Activated B cell treated with CpG ODN at 0.5 μM for 24 hours (primary cell): ENCODE data around the gene PRDM5. TPM values are rescaled to one million over a fixed set of nuclear protein-coding genes. Genes with fewer than 3 reads are reported as not detected.

Source experiments
- ATAC-seq: fragments of 200-7000 bp; cut with Tn5 transposase; one replicate; pipeline ENCODE4 v1.10.0; 2021; ENCODE audit warnings: low read depth, mild to moderate bottlenecking, moderate library complexity
- CTCF ChIA-PET: fragments of 350-600 bp; sonication (Branson Sonifier 250); formaldehyde crosslinking; loops from one replicate; lab custom pipeline; 2021; ENCODE audit warnings: antibody characterized with exemption; lab: Charles Lee
- POLR2A ChIA-PET: fragments of 350-600 bp; sonication (Branson Sonifier 250); formaldehyde crosslinking; loops from one replicate; lab custom pipeline; 2021; ENCODE audit warnings: antibody characterized with exemption; lab: Charles Lee
- DNase-seq: peaks from one replicate; pipeline ENCODE4 v3.0.0; 2022
- H3K27ac Mint-ChIP-seq: one replicate; pipeline ENCODE4 v1.8.0; 2020; ENCODE audit warnings: mixed read lengths
- H3K27me3 Mint-ChIP-seq: one replicate; pipeline ENCODE4 v1.8.0; 2021; ENCODE audit warnings: mixed read lengths
- H3K36me3 Mint-ChIP-seq: one replicate; pipeline ENCODE4 v1.8.0; 2021; ENCODE audit warnings: low read depth, mixed read lengths
- H3K4me1 Mint-ChIP-seq: one replicate; pipeline ENCODE4 v1.8.0; 2021; ENCODE audit warnings: mixed read lengths
- H3K4me3 Mint-ChIP-seq: one replicate; pipeline ENCODE4 v1.8.0; 2020; ENCODE audit warnings: mild to moderate bottlenecking, mixed read lengths
- H3K9me3 Mint-ChIP-seq: one replicate; pipeline ENCODE4 v1.8.0; 2020; ENCODE audit warnings: mixed read lengths
- intact Hi-C: fragments of 100-400 bp; cut with micrococcal nuclease; formaldehyde crosslinking; loops from one replicate; pipeline ENCODE4 v1.15.1; 2024
- total RNA-seq: library from RNA; stranded (reverse); gene quantifications from 2 replicates; pipeline ENCODE4 v1.2.3, GENCODE V29; 2022
- TF ChIP-seq, protein P1 (sequence below): fragments of 200-600 bp; IDR thresholded peaks from one replicate; pipeline ENCODE4 v1.8.0; 2022; ENCODE audit warnings: antibody characterized with exemption, mild to moderate bottlenecking

The PRDM5 gene
- total RNA-seq, 1 donor from 2014 or later: not detected

DNA sequence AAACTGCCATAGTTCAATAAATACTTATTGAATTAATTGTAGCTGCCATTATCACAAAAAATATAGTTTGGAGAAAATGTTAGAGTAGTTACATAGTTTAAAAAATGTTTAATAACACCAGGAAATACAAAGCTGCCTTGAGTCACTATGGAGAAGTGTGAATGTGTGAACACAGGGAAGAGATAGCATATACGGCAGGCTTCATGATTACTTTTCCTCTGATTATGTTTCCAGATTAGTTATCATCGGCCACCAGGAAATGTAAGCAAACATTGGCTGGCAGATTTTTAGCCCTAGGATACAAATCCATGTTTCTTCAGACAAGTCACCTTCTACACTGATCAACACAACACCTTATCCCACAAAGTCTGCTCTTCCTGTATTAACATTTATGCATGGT is 4.4 kb downstream of the PRDM5 start:
- intact Hi-C loops: no loop called here
- no peak overlapping the region for H3K27ac Mint-ChIP-seq
- no peak overlapping the region for H3K4me3 Mint-ChIP-seq
- no peaks in the 10 kb centered on the region for H3K9me3 Mint-ChIP-seq
- peaks cover 14% of the 10 kb centered on the region for H3K27me3 Mint-ChIP-seq
- ChIA-PET CTCF (no interaction called here), POLR2A (no interaction called here)
- H3K4me1 Mint-ChIP-seq: peaks cover 8% of the 10 kb centered on the region
- ATAC-seq (no peak), DNase-seq (no peak)
- no peaks in the 10 kb centered on the region for H3K36me3 Mint-ChIP-seq
- TF ChIP-seq, protein P1, sequence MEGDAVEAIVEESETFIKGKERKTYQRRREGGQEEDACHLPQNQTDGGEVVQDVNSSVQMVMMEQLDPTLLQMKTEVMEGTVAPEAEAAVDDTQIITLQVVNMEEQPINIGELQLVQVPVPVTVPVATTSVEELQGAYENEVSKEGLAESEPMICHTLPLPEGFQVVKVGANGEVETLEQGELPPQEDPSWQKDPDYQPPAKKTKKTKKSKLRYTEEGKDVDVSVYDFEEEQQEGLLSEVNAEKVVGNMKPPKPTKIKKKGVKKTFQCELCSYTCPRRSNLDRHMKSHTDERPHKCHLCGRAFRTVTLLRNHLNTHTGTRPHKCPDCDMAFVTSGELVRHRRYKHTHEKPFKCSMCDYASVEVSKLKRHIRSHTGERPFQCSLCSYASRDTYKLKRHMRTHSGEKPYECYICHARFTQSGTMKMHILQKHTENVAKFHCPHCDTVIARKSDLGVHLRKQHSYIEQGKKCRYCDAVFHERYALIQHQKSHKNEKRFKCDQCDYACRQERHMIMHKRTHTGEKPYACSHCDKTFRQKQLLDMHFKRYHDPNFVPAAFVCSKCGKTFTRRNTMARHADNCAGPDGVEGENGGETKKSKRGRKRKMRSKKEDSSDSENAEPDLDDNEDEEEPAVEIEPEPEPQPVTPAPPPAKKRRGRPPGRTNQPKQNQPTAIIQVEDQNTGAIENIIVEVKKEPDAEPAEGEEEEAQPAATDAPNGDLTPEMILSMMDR: no peak

DNA sequence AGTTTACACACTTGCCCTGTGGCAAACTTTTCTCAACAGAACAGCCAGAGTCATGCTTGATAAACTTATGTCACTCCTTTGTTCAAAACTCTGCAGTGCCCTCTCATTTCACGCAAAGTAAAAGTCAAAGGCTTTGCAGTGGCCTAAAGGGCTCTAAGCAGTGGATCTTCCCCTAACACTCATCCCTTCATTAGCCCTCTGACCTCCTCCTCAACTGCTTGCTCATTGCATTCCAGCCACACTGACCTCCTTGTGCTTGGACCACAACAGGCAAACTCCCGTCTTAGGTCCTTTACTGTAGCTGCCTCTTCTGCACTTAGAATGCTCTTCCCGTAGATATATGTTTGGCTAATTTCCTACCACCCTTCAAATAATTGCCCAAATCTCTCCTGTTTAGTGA is 5.6 kb downstream of the PRDM5 start:
- H3K27ac Mint-ChIP-seq: no peak overlapping the region
- H3K36me3 Mint-ChIP-seq: no peaks in the 10 kb centered on the region
- peaks cover 5% of the 10 kb centered on the region for H3K4me1 Mint-ChIP-seq
- no peaks in the 10 kb centered on the region for H3K9me3 Mint-ChIP-seq
- intact Hi-C loops: no loop called here
- TF ChIP-seq, protein P1: no peak
- no peak overlapping the region for H3K4me3 Mint-ChIP-seq
- DNase-seq (no peak), ATAC-seq (no peak)
- peaks cover 11% of the 10 kb centered on the region for H3K27me3 Mint-ChIP-seq
- CTCF ChIA-PET: no interaction called here
- POLR2A ChIA-PET: no interaction called here

- Mint-ChIP-seq H3K27me3 (peaks cover 4% of the 10 kb centered on the region), H3K36me3 (no peaks in the 10 kb centered on the region), H3K4me1 (no peaks in the 10 kb centered on the region), H3K27ac (no peak overlapping the region), H3K4me3 (no peak overlapping the region), H3K9me3 (no peaks in the 10 kb centered on the region)
- TF ChIP-seq, protein P1: no peak
- ChIA-PET CTCF (no interaction called here), POLR2A (no interaction called here)
- intact Hi-C loops: no loop called here
- DNase-seq: no peak
- no peak for ATAC-seq
Observed at GRCh38 chr4:120915336-120915735, 7.2 kb downstream of the PRDM5 start.

DNA sequence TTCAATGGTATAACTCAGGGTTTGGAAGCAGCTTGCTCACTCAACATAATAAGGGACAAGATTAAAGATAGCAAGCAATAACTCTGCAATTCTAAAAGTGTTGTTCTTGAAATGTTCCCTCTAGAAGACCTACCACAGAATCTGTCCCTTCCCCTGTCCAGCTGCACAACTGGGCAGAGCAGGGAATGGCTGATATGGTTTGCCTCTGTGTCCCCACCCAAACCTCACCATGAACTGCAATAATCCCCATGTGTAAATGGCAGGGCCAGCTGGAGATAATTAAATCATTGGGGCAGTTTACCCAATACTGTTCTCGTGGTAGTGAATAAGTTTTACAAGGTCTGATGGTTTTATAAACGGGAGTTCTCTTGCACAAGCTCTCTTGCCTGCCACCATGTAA is 19.1 kb downstream of the PRDM5 start:
- ChIA-PET POLR2A (no interaction called here), CTCF (no interaction called here)
- Mint-ChIP-seq H3K27ac (no peak overlapping the region), H3K9me3 (no peaks in the 10 kb centered on the region), H3K4me1 (no peaks in the 10 kb centered on the region), H3K4me3 (no peak overlapping the region), H3K36me3 (no peaks in the 10 kb centered on the region), H3K27me3 (no peaks in the 10 kb centered on the region)
- DNase-seq (no peak), ATAC-seq (no peak)
- TF ChIP-seq, protein P1: no peak
- intact Hi-C loops: no loop called here

DNA sequence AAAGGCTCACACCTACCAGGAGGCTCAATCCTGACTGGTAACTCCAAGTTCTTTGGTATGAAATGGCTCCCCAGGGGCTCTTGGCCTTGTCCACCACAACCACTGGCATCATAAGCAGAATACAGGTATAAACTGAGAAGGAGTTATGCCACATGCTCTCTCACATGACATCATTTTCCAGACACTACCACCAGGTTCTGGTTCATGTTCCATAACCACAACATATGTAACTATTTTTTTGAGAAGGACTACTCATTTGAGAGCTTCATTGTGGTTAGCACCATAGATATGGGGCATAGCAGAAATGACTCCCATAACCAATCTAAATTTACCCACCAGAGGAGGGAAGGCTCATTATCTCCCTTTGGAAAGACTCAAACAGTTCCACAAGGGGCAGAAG is 19.6 kb downstream of the PRDM5 start:
- Mint-ChIP-seq H3K4me3 (no peak overlapping the region), H3K27me3 (no peaks in the 10 kb centered on the region), H3K27ac (no peak overlapping the region), H3K36me3 (no peaks in the 10 kb centered on the region), H3K4me1 (no peaks in the 10 kb centered on the region), H3K9me3 (no peaks in the 10 kb centered on the region)
- DNase-seq (no peak), ATAC-seq (no peak)
- CTCF ChIA-PET: no interaction called here
- intact Hi-C loops: no loop called here
- POLR2A ChIA-PET: no interaction called here
- TF ChIP-seq, protein P1: no peak
